OCI-LY3 (cell line): ENCODE results near the gene SYNDIG1.

Experiments used
- EZH2phosphoT487 ChIP-seq: fragments of 200-600 bp; shearing (Covaris generic); IDR thresholded peaks from 2 replicates; pipeline ENCODE4 v1.6.1; 2018; ENCODE audit warnings: antibody characterized with exemption, mixed run types, low read depth
- TF ChIP-seq, protein P1 (sequence below): fragments of 200-600, 300-600 bp; sonication (generic); IDR thresholded peaks from 2 replicates; pipeline ENCODE4 v1.5.1; 2014; ENCODE audit warnings: antibody characterized with exemption, low read length, low read depth

DNA sequence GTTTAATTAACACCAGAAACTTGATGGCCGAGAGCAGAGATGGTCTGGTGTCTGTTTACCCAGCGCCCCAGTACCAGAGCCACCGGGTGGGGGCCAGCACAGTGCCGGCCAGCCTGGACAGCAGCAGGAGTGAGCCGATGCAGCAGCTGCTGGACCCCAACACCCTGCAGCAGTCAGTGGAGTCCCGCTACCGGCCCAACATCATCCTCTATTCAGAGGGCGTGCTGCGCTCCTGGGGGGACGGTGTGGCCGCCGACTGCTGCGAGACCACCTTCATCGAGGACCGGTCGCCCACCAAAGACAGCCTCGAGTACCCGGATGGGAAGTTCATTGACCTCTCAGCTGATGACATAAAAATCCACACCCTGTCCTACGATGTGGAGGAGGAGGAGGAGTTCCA, 73.7 kb downstream of the SYNDIG1 start:
- TF ChIP-seq, protein P1, sequence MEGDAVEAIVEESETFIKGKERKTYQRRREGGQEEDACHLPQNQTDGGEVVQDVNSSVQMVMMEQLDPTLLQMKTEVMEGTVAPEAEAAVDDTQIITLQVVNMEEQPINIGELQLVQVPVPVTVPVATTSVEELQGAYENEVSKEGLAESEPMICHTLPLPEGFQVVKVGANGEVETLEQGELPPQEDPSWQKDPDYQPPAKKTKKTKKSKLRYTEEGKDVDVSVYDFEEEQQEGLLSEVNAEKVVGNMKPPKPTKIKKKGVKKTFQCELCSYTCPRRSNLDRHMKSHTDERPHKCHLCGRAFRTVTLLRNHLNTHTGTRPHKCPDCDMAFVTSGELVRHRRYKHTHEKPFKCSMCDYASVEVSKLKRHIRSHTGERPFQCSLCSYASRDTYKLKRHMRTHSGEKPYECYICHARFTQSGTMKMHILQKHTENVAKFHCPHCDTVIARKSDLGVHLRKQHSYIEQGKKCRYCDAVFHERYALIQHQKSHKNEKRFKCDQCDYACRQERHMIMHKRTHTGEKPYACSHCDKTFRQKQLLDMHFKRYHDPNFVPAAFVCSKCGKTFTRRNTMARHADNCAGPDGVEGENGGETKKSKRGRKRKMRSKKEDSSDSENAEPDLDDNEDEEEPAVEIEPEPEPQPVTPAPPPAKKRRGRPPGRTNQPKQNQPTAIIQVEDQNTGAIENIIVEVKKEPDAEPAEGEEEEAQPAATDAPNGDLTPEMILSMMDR, result no peak
- no peak for TF ChIP-seq EZH2phosphoT487
